ENCODE data around the gene CEP41.

The CEP41 gene, protein sequence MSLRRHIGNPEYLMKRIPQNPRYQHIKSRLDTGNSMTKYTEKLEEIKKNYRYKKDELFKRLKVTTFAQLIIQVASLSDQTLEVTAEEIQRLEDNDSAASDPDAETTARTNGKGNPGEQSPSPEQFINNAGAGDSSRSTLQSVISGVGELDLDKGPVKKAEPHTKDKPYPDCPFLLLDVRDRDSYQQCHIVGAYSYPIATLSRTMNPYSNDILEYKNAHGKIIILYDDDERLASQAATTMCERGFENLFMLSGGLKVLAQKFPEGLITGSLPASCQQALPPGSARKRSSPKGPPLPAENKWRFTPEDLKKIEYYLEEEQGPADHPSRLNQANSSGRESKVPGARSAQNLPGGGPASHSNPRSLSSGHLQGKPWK

DNA sequence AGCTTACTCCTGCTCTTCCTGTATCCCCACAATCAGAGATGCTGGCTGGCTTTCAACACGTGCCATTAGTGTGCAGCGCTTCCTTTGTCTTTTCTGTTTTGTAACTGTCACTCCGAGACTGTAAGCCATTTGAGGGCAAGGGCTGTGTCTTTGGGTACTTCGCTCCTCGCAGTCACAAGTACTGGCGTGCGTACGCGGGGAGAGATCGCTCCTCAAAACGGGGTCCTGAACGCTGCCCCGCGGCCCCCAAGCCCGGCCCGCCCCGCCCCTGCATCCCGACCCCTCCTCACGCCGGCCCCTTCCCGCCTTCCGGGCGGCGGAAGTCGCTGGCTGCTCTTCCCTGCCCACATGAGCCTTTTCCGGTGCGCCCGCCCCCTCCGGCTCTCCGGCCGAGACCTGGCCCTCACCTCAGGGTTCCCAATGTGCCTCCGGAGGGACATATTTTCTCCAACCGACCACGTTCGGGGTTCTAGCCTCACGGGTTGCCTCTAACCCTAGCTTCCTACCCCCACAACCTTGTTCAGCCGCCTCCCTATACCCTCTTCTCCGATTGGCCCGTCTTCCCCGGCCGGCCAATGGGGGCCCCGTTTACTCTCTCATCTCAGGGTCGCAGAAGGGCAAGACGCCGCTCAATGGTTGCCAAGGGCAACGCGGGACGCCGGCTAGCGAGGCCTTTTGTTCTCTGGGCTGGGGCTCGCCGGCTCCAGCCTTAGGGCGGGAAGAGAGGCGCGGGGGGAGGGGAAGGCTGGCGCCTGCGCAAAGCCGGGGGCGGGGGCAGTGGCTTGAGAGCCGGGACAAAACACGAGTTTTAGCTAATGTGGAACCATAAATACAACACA is at the start of gene CEP41:
CEP41 (minus strand) TSS at position 490 of the 839 bp plus-strand sequence; CDS start at position 440, 50 bp downstream.
- peak; percentile 93 for DNase-seq

DNA sequence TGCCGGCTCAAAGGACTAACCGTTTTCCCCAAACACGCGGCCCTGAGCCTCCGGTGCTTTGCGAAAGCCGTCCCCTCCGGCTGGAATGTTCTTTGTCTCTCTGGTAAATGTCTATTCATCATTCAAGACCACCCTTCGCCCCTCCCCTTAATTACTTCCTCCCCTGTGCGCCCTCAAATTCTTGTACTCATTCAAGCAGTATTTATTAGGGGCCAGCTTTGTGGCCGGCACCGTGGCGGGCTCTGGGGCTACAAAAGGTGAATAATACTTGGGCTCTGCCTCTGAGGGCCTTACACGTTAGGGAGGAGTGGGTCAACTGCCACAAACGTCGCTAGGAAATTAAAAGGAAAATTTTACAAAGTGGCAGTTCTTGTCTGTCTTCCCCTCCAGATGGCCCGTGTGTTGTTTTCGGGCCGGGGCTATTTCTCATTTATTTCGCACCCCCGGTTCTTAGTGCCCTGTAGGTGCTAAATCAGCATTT is 49.5 kb upstream of the CEP41 start:
- DNase-seq: no peak

DNA sequence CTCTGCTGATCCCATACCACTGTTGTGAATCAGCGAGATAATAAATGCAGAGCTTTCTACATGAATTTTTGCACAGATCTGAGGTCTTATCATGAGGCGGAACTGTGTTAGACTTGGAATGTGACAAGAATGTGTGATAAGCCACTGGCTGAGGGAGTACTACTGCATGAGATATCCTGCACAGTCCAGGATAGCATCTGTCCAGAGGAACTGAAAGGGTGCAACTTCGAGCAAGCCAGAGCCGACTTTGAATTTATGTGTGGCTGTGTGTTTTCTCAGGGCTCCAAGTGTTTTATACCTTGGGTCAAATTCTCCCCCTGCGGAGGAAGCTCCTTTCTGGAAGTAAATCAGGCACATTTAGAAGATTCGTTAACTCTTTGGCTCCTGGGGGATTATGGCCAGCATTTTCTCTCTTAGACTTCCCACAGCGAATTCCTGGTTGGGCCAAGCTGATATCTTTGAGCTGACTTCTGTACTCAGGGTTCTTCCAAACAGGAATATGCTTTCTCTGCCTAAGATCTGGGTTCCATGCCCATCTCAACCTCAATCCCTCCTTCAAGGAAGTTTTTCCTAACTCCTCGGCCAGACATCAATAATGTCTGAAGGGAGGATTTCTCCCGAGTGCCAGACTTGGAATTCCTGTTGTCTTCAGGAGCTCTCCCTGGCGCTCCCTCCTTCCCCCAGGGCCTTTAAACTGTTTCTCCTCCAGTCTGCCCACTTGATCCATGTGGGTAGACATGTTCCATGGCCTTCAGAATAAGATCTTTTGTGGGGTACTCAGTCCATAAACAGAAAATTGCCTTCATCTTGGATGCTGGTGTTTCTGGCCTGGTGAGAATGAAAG is 48.5 kb upstream of the CEP41 start:
- DNase-seq: no peak

DNA sequence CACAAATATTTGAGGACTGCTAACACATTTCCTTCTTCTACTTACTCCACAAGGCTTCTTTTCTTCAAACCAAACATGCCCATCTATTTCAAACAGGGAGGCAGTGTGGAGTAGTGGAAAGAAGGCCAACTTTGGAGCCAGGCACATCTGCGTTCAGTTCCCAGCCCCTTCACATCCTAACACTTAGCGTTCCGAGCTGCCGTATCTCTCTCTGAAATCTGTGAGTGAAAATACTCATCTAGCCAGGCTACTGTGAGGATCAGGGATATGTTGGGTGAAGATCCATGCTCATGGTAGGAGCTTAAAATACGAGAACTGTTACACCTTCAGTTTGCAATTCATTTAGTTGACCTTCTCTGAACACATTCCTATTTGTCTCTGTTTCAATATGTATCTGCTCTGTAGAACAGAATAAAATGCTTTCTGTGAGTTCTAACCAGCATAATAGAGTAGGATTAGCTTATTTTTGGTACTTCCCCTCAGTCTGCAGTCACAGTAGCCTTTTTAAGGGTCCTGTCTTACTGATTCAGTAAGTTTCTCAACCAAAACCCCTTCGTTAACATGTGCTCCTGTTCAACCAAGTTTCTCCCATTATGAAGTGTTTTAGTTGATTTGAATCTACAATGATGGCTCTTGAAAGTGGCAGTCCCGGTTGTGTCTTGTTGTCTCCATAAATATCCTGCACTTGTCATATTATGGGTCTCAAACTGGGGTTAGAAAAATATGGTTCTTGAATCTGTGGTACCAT is 47.8 kb upstream of the CEP41 start:
- no peak for DNase-seq

DNA sequence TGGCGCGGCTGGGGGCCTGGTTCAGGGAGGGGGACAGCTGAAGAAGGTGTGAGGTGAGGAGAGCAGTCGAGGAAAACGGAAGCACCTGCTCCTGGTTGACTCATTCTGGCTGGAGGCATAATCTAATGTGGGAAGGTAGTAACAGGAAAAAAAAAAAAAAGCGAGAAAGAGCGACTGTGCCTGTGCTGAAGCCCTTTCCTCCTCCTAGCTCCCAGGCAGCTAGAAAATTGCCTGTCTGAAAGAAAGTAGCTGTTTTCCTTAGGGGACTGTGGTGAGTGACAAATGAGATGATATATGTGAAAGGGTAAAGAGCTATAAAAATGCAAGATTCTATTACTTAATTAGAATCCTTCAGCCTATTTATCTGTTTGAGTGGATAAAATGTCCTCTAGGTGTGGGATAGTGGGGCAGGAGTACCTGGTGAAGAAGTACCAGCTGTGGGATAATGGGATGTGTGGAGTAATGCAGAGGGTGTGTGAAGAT is 46.2 kb upstream of the CEP41 start:
- DNase-seq: no peak

DNA sequence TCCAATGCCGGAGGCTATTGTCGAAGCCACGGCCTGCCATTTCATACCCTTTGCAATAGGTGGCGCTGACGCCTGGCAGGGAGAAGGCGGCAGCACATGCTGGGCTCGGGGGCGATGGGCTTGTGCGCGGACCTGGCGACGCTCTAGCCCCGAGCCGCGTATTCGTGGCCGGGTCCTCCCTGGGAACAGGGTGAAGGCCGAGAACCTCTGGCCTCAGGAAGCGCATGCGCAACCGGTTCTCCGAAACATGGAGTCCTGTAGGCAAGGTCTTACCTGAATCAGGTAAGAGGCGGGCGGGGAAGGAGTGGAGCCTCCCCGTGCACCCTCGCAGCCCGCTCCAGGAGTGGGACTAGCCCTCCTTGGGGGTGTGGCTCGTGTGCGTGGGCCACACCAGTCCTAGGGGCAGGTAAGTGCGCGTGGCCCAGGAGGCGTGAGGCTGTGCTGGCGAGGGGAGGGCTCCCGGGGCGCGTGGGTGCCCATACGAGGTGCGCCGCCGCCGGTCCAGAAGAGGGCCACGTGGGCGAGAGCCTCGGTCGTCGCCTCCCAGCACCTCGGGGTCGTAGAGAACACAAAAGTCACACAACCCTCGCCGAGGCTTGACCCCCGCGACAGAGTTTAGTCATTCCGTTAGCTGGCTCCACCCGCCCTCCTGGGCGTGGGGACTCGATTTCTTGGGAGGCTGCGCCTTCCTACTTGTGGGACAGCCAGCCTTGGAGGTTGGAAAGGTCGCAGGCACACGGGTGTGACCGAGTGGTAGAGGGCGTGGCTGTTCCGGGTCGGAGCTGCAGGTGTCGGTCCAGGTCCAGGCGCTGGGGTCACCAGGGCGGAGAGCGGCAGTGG is 45.5 kb upstream of the CEP41 start:
- peak; percentile 61 for DNase-seq

DNA sequence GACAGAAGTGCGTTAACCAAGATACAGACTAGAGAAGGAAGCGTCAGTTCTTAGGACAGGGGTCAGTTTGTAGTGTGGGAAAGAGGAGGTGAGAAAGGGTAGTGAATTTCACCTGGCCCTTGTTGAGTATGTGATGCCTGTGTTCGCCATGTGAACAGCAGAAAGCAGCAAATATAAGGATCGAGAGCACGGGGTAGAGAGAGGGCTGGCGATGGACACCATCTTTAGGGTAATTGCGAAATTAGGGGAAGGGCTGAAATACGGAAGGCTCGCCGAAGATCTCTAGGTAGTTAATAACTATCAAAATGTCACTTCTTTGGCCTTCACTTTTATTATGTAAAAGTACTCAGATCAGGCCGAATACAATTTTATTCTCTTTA is 44.9 kb upstream of the CEP41 start:
- no peak for DNase-seq

DNA sequence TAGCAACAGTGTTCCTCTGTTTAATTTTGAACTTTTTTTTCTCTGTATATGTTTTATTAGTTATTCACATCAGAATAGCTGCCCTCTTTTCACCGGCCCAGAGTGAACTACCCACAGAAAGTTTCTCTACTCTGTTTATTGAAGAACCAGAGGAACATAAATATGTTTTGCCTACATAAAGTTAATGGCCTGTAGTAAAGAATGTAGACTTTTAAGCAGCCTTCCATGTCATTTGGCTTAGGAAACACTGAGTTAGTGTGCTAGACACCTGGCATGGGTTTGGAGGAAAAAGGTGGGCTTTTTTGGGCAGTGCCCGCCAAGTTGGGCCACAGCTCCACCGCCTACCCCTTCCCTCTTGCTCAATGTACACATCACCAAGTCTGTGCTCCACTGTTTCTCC is 42.2 kb upstream of the CEP41 start:
- DNase-seq: no peak

DNA sequence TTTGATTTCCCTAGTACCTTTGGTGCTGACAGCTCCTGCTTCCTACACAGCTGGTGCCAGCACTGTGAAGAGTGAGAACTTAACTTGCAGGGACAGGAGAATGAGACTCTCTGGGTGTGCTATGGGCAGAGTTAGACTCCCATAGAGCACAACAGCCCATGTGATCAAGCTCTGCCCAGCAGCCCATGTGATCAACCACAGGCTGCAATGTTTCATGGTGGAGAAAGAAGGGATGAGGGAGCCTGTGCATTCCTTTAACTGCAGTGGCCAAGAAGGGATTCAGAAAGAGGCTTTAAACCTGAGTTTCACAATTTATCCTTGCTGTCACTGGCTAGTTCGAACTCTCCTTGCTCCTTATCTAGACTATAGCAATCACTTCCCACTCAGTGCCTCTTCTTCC is 41.1 kb upstream of the CEP41 start:
- no peak for DNase-seq

DNA sequence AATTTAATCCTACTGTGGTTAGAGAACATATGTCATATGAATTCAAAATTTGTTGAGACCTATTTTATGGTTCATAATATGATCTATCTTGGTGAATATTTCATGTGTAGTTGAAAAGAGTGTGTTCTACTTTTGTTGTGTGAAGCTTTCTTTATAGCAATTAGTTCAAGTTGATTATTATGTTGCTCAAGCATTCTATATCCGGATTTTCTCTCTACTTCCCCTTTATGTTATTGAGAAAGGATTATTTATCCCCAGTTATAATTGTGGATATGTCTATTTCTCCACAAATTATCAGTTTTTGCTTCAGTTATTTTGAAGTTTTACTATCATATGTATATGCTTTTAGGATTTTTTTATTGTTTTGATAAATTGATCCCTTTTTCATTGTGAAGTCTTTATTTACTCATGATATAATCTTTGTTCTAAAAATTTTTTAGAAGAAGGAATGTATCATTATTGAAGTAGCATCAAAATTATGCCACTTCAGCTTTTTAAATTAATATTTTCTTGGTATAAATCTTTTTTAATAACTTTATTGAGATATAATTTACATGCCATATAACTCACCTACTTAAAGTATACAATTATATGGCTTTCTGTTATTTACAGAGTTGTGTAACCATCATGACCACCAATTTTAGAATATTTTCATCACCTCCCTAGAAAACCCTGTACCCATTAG is 39.0 kb upstream of the CEP41 start:
- no peak for DNase-seq

DNA sequence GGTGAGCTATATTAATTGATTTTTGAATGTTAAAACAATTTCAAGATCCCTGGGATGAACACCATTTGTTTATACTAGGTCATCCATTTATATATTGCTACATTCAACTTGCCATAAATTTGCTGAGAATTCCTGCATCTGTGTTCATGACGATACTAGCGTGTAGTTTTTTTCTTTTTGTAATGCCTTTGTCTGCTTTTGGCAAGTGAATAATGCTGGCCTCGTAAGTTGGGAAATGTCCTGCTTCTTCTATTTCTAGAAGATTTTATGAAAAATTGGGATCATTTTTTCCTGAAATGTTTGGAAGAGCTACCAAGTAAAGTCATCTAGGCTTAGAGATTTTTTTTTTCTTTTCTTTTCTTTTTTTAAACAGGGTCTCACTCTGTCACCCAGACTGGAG is 38.2 kb upstream of the CEP41 start:
- DNase-seq: no peak

DNA sequence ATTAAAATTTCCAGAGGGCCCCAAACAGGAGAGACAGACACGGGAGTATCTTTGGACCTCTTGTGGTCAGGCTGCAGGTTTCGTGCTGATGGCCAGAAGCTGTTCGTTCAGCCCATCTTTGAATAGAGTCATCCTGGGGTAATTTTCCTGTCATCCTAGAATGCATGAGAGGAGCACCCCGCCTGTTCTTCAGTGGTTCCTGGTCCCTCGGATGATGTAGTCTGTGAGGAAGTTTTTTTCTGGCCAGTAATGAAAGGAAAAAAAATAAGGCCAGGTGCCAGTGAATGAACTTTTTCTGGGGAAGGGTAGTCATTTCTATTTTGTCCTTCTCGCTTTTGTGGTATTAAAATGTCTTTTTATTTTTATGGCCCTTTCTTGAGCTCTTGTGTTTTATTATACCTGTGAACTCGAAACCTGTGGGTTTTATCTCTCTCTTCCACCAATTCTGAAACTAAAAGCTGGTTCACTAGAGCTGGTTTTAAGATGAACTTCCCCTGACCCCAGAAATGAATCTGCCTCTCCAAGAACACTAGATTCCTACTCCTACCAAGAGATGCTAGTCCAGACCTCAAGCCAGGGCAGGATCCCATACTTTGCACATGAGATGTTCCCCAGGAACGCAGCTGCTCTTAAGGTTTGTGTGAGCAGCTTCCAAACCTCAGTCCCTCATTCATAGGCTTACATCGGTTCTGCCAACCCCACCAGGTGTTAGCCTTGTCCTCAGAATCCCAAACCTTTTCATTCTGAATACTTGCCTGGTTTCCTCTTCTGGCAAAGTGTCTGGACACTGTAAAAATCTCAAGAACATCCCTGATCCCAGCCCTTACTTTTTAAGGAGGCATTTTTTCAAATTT is 35.7 kb upstream of the CEP41 start:
- no peak for DNase-seq

DNA sequence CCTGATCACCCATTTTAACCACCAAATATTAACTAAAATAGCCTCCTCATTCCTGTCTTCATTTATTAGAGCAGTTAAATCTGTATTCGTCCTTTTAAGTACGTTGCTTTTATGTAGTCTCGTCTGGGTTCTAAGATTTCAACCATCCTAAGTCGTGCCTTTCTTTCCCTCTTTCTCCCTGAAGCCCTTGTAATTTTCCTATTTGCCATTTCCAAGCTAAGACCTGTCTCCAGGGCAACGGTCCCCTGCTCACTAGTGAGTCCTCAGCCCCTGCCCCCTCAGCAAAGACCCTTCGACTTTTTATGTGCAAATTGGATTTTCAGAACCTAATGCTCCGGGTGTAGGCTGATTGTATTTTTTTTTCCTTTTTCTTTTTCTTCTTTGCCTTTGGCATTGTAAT is 35.0 kb upstream of the CEP41 start:
- DNase-seq: no peak

DNA sequence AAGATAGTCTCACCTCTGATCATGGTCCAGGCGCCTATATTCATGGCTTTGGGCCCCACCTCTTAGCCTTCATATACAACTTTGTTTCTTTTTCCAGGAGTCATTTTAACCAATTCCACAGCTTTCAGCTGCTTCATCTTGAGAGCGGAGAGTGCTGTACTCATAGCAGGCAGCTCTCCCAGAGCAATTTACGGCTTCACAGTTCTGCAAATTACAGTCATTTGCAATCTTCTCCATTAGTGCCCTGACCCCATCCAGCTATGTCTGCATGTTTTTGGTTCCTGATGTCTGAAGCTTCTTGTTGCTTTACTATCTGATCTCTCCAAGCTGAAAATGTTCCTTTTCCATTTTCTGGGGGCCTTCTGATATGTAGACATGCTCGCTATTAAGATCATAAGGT is 33.1 kb upstream of the CEP41 start:
- DNase-seq: no peak

DNA sequence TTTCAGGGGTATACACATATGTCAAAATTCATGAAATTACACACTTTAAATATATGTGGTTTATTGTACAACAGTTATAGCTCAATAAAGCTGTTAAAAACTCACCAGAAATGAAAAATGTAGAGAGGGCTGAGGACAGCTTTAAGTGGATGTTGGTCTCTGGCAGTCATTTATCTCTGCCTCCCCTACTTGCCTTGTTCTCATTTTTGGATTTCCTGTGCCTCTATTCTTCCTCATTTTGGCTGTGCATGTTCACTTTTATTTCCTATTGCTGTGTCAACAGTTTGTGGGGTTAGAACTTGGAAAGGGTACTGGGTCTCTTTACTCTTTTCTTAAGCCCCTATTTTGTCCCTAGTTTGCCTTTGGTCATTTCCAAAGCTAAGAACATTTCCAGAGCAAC is 32.5 kb upstream of the CEP41 start:
- DNase-seq: no peak

DNA sequence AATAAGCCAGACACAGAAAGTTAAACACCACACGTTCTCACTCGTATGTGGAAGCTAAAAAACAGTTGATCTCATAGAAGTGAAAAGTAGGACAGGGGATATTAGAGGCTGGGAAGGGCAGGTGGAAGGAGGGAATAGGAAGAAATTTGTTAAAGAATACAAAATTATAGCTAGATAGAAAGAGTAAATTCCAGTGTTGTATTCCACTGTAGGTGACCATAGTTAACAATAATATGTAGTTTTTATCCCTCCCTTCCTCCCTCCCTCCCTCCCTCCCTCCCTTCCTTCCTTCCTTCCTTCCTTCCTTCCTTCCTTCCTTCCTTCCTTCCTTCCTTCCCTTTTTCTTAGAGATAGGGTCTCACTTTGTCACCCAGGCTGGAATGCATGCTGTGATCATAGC is 31.2 kb upstream of the CEP41 start:
- DNase-seq: no peak

DNA sequence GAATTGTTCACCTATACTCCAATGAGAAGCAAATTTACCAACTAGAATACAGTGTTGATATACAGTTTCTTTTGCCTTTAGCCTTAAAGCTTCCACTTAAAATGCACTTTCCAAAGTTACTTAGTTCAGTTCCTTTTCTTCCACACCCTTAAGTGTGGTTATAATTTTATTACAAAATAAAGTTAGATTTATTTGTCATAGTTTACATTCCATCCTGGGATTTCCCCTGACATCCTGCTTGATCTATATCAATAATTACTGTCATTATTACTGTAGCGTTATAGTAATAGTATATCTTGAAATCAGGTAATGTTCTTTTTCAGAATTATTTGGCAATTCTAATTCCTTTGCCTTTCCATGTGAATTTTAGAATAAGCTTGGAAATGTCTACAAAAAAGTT is 27.8 kb upstream of the CEP41 start:
- no peak for DNase-seq

DNA sequence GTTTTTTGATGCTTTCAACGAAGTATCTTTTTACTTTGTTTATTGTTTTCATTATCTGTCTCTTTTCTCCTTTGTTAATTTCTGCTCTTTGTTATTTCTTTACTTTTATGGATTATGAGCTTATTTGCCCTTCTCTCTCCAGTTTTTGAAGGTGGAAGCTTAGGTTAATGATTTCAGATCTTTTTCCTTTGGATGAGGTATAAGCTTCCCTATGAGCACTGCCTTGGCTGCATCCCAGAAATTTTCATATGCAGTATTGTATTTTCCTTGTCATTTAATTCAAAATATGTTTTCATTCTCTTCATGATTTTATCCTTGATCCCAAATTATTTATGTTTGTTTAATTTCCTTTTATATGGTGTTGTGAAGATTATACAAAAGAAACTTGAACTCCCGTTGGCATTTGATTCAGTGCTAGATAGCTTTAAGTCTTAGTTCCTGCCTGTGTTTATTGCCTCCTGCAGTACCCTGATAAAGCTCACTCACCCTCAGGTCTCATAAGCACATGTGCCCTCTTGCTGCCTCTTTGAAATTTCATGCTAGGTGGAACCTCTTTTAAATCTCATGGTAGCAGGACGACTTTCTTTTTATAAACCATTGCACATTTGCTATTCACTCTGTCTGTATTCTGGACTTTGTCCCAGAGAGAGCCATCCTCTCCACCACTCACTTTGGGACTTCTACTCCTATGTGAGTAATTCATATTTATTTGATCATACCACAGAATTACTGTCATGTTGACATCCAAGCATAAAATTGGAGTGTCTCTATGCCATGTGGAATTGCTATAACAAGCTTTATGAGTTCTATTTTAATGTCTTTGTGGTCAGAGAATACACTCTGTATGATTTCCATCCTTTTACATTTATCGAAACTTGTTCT is 23.0 kb upstream of the CEP41 start:
- no peak for DNase-seq

DNA sequence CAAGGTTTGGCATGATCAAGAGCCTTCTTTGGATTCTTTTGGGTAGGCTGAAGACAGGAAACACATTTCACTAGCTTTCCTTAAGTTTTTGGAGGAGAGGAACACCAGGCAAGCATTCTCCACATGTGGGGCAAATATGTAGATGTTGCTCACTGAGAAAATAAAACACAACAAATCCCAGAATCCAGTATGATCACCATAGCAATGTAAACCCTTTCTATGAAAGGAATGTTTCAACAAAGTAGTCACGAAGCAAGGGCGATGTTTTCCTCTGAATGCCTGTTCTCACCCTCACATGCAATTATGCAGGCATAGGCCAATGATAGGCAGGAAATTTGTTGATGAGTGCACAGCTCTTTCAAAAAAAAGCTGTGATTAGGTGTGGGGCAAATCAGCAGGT is 20.5 kb upstream of the CEP41 start:
- no peak for DNase-seq
